Neural progenitor cell (in vitro differentiated cells): ENCODE results near the gene MSH3.

Experiments used
- EZH2 ChIP-seq: fragments of 200-600 bp; sonication (generic); IDR thresholded peaks from 2 replicates; pipeline ENCODE4 v1.6.1; 2017; ENCODE audit warnings: antibody characterized with exemption, mild to moderate bottlenecking, moderate library complexity
- EZH2phosphoT487 ChIP-seq: fragments of 200-600 bp; sonication (generic); IDR thresholded peaks from 2 replicates; pipeline ENCODE4 v1.6.1; 2017; ENCODE audit warnings: antibody characterized with exemption
- TF ChIP-seq, protein P1 (sequence below): fragments of 200-600 bp; sonication (generic); IDR thresholded peaks from 2 replicates; pipeline ENCODE4 v1.5.1; 2017; ENCODE audit warnings: antibody characterized with exemption, mild to moderate bottlenecking

DNA sequence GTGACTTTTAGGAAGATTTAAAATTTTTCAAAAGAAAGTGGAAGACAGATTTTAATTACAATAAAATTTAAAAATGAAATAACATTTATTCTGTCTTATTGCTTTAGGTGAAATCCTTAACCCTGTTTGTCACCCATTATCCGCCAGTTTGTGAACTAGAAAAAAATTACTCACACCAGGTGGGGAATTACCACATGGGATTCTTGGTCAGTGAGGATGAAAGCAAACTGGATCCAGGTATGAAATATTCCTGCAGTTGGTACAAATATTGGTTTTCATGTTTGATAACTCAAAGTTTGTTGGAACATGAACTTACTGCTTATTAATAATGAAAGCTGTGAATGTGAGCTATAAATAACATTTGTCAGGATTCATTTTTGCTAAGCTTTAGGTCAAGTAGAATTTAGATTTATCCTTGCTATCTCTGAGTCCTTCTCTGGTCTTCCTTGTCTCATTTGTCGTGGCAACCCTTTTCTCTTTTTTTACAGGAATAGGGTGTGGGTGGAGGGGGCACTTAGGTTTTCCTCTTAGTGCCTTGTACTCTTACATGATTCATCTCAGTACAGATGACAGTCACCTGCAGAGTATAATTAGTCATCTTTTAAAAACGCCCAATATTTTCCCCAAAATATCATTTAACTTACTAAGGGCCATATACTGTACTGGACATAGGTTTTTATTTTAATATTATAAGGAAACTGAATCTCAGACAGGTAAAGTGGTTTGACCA is 210.4 kb downstream of the MSH3 start:
- TF ChIP-seq, protein P1, sequence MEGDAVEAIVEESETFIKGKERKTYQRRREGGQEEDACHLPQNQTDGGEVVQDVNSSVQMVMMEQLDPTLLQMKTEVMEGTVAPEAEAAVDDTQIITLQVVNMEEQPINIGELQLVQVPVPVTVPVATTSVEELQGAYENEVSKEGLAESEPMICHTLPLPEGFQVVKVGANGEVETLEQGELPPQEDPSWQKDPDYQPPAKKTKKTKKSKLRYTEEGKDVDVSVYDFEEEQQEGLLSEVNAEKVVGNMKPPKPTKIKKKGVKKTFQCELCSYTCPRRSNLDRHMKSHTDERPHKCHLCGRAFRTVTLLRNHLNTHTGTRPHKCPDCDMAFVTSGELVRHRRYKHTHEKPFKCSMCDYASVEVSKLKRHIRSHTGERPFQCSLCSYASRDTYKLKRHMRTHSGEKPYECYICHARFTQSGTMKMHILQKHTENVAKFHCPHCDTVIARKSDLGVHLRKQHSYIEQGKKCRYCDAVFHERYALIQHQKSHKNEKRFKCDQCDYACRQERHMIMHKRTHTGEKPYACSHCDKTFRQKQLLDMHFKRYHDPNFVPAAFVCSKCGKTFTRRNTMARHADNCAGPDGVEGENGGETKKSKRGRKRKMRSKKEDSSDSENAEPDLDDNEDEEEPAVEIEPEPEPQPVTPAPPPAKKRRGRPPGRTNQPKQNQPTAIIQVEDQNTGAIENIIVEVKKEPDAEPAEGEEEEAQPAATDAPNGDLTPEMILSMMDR = no peak
- TF ChIP-seq EZH2 (no peak), EZH2phosphoT487 (no peak)
